MM.1S (cell line): ENCODE results near the gene DLG3.
"Not testable (repeated sequence)": the region's sequence is repeated elsewhere in the genome, so short reads cannot be mapped to it uniquely, and the experiment has no call there.

ENCODE experiments used
- DNase-seq: peaks from one replicate; pipeline ENCODE4 v3.0.0-alpha.2; 2015
- H2AFZ ChIP-seq: fragments of 300-600 bp; sonication (generic); 2 replicates; pipeline ENCODE4 v1.6.0; 2016; ENCODE audit warnings: antibody characterized with exemption, low read length
- H3F3A ChIP-seq: fragments of 300-600 bp; sonication (generic); 2 replicates; pipeline ENCODE4 v1.6.1; 2016; ENCODE audit warnings: mild to moderate bottlenecking, antibody characterized with exemption, low read length, moderate library complexity, mixed read lengths; ENCODE audit not compliant: insufficient read depth
- H3K27ac ChIP-seq: fragments of 300-600 bp; sonication (generic); 2 replicates; pipeline ENCODE4 v1.5.1; 2016; ENCODE audit warnings: mild to moderate bottlenecking, low read length
- H3K27me3 ChIP-seq: fragments of 300-600 bp; sonication (generic); replicated peaks from 2 replicates; pipeline ENCODE4 v1.6.0; 2016; ENCODE audit warnings: low read length; ENCODE audit not compliant: insufficient read depth
- H3K36me3 ChIP-seq: fragments of 300-600 bp; sonication (generic); replicated peaks from 2 replicates; pipeline ENCODE4 v1.6.1; 2016; ENCODE audit warnings: mild to moderate bottlenecking, low read length, mixed read lengths; ENCODE audit not compliant: insufficient read depth
- H3K4me1 ChIP-seq: fragments of 300-600 bp; sonication (generic); 2 replicates; pipeline ENCODE4 v1.6.1; 2016; ENCODE audit warnings: low read length, mixed read lengths
- H3K4me2 ChIP-seq: fragments of 300-600 bp; sonication (generic); 2 replicates; pipeline ENCODE4 v1.6.0; 2016; ENCODE audit warnings: low read depth, low read length
- H3K4me3 ChIP-seq: fragments of 300-600 bp; sonication (generic); 2 replicates; pipeline ENCODE4 v1.5.1; 2016; ENCODE audit warnings: low read length, mixed read lengths
- H3K79me2 ChIP-seq: fragments of 300-600 bp; sonication (generic); 2 replicates; pipeline ENCODE4 v1.6.1; 2016; ENCODE audit warnings: mixed run types, low read length, mixed read lengths
- H3K9ac ChIP-seq: fragments of 300-600 bp; sonication (generic); 2 replicates; pipeline ENCODE4 v1.6.1; 2016; ENCODE audit warnings: low read length, mixed read lengths
- H3K9me2 ChIP-seq: fragments of 300-600 bp; sonication (generic); replicated peaks from 2 replicates; pipeline ENCODE4 v1.6.1; 2016; ENCODE audit warnings: mild to moderate bottlenecking, low read length, mixed read lengths; ENCODE audit not compliant: insufficient read depth
- H3K9me3 ChIP-seq: fragments of 300-600 bp; sonication (generic); replicated peaks from 2 replicates; pipeline ENCODE4 v1.6.1; 2016; ENCODE audit warnings: mild to moderate bottlenecking, low read length, mixed read lengths; ENCODE audit not compliant: insufficient read depth
- H4K20me1 ChIP-seq: fragments of 300-600 bp; sonication (generic); 2 replicates; pipeline ENCODE4 v1.6.1; 2016; ENCODE audit warnings: mild to moderate bottlenecking, low read length, moderate library complexity, mixed read lengths; ENCODE audit not compliant: insufficient read depth
- EZH2 ChIP-seq: fragments of 300-600 bp; sonication (generic); optimal IDR thresholded peaks from 2 replicates; pipeline ENCODE3; 2017; ENCODE audit warnings: low read depth, mild to moderate bottlenecking, antibody characterized with exemption, low read length, mixed read lengths
- EZH2phosphoT487 ChIP-seq: fragments of 300-600 bp; sonication (generic); IDR thresholded peaks from 2 replicates; pipeline ENCODE4 v1.6.1; 2018; ENCODE audit warnings: antibody characterized with exemption, low read length
- TF ChIP-seq, protein P1 (sequence below): fragments of 300-600 bp; sonication (generic); IDR thresholded peaks from 2 replicates; pipeline ENCODE4 v1.5.1; 2016; ENCODE audit warnings: antibody characterized with exemption, low read length, mixed read lengths

Gene DLG3

DNA sequence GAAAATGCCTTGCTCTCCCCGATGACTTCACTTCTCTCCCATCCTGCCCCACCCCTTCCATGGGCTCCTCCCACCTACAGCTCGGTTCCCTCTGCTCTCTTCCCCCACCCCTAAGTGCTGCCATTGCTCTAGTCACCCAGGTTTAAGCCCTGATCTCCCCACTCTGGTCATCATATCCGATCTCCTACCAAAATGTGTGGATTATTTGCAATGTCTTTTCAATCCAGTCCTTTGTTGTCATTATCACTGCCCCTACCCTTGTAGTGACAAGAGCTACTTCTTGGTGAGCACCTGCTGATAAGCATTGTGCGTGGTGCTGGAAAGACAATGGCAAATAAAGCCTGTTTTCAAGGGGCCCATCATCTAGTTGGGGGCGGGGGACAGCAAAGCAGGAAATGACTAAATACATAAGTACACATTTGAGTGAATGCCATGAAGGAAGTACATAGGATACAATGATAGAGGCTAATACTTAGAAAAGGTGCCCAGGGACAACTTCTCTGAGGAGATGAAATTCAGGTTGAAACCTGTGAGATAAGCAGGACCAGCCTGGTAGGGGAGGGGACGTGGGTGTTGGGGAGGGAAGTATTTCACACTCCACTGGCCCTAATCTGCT, 63.8 kb downstream of the DLG3 start:
- Histone ChIP-seq H3K9ac (no peak overlapping the region), H3K9me3 (no peaks in the 10 kb centered on the region), H3K9me2 (no peaks in the 10 kb centered on the region), H3K27me3 (no peaks in the 10 kb centered on the region), H4K20me1 (no peaks in the 10 kb centered on the region), H3K79me2 (no peaks in the 10 kb centered on the region), H3K36me3 (no peaks in the 10 kb centered on the region), H3K4me1 (no peaks in the 10 kb centered on the region), H2AFZ (no peak overlapping the region), H3F3A (no peaks in the 10 kb centered on the region), H3K27ac (no peak overlapping the region), H3K4me3 (no peak overlapping the region), H3K4me2 (no peak overlapping the region)
- TF ChIP-seq, protein P1, sequence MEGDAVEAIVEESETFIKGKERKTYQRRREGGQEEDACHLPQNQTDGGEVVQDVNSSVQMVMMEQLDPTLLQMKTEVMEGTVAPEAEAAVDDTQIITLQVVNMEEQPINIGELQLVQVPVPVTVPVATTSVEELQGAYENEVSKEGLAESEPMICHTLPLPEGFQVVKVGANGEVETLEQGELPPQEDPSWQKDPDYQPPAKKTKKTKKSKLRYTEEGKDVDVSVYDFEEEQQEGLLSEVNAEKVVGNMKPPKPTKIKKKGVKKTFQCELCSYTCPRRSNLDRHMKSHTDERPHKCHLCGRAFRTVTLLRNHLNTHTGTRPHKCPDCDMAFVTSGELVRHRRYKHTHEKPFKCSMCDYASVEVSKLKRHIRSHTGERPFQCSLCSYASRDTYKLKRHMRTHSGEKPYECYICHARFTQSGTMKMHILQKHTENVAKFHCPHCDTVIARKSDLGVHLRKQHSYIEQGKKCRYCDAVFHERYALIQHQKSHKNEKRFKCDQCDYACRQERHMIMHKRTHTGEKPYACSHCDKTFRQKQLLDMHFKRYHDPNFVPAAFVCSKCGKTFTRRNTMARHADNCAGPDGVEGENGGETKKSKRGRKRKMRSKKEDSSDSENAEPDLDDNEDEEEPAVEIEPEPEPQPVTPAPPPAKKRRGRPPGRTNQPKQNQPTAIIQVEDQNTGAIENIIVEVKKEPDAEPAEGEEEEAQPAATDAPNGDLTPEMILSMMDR = no peak
- TF ChIP-seq EZH2 = no peak
- no peak for TF ChIP-seq EZH2phosphoT487
- no peak for DNase-seq

DNA sequence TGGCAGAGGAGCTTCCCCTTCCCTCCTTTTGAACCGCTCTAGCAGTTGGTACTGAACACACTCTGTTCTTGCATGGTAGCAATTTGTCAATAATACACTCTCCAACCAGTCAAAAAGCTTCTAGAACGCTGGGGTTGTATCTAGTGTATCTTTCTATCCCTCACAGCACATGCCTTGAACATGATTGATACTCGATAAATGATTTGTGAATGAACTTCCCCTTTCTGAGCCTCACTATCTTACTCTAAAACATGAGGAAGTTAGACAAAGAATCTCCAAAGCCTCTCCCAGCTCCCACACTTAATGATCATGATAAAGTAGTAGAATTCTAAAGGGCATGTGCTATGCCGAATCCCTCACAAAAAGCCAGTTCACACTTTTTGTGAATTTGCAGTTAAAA, 64.4 kb downstream of the DLG3 start:
- Histone ChIP-seq H4K20me1 (no peaks in the 10 kb centered on the region), H3K9me3 (no peaks in the 10 kb centered on the region), H2AFZ (no peak overlapping the region), H3K9ac (no peak overlapping the region), H3K4me1 (no peaks in the 10 kb centered on the region), H3F3A (no peaks in the 10 kb centered on the region), H3K27me3 (no peaks in the 10 kb centered on the region), H3K4me2 (no peak overlapping the region), H3K79me2 (no peaks in the 10 kb centered on the region), H3K9me2 (no peaks in the 10 kb centered on the region), H3K4me3 (no peak overlapping the region), H3K27ac (no peak overlapping the region), H3K36me3 (no peaks in the 10 kb centered on the region)
- TF ChIP-seq, protein P1 = no peak
- no peak for TF ChIP-seq EZH2
- TF ChIP-seq EZH2phosphoT487 = no peak
- DNase-seq = no peak

DNA sequence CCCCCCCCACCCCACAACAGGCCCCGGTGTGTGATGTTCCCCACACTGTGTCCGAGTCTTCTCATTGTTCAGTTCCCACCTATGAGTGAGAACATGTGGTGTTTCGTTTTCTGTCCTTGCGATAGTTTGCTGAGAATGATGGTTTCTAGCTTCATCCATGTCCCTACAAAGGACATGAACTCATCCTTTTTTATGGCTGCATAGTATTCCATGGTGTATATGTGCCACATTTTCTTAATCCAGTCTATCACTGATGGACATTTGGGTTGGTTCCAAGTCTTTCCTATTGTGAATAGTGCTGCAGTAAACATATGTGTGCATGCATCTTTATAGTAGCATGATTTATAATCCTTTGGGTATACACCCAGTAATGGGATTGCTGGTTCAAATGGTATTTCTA, 70.6 kb downstream of the DLG3 start:
- not testable (repeated sequence) for H3K4me1 ChIP-seq, H3K9me3 ChIP-seq, DNase-seq, H3K27ac ChIP-seq, H3K4me2 ChIP-seq, H2AFZ ChIP-seq, H3K9ac ChIP-seq, H3K36me3 ChIP-seq, H3K9me2 ChIP-seq, H3K4me3 ChIP-seq, H3K27me3 ChIP-seq, H3K79me2 ChIP-seq, H3F3A ChIP-seq, H4K20me1 ChIP-seq

DNA sequence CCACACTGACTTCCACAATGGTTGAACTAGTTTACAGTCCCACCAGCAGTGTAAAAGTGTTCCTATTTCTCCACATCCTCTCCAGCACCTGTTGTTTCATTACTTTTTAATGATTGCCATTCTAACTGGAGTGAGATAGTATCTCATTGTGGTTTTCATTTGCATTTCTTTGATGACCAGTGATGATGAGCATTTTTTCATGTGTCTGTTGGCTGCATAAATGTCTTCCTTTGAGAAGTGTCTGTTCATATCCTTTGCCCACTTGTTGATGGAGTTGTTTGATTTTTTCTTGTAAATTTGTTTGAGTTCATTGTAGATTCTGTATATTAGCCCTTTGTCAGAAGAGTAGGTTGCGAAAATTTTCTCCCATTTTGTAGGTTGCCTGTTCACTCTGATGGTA, 71.1 kb downstream of the DLG3 start:
- H2AFZ ChIP-seq, H3K79me2 ChIP-seq, H3K9me3 ChIP-seq, H3K9ac ChIP-seq, H3K27ac ChIP-seq, H3K4me3 ChIP-seq, H3K36me3 ChIP-seq, H3K4me2 ChIP-seq, H3K9me2 ChIP-seq, DNase-seq, H3K27me3 ChIP-seq, H3F3A ChIP-seq, H3K4me1 ChIP-seq, H4K20me1 ChIP-seq: not testable (repeated sequence)
